Cardiac fibroblast (primary cell): Measurements from ENCODE around the gene FAIM2.
A peak's percentile ranks its signal among the peaks of the same experiment; 100 is the strongest.

Experiments
- DNase-seq, 2 donors: peaks; one replicate each; pipeline versions ENCODE4 v3.0.0 to v3.0.0-alpha.2; 2010; ENCODE audit warnings: low read depth in 2 of 2
- H3K4me3 ChIP-seq, 2 donors: replicated peaks in 1 of 2; 1 replicate in 1 of 2; 2 replicates in 1 of 2; pipeline ENCODE4 v1.5.1; 2011; ENCODE audit warnings: low read depth in 2 of 2, low read length in 2 of 2, mild to moderate bottlenecking in 2 of 2, moderate library complexity in 1 of 2
- TF ChIP-seq, protein P1 (sequence below): IDR thresholded peaks from one replicate; pipeline ENCODE4 v1.5.1; 2011; ENCODE audit warnings: low read depth, mild to moderate bottlenecking, low read length, inconsistent platforms

The FAIM2 gene

DNA sequence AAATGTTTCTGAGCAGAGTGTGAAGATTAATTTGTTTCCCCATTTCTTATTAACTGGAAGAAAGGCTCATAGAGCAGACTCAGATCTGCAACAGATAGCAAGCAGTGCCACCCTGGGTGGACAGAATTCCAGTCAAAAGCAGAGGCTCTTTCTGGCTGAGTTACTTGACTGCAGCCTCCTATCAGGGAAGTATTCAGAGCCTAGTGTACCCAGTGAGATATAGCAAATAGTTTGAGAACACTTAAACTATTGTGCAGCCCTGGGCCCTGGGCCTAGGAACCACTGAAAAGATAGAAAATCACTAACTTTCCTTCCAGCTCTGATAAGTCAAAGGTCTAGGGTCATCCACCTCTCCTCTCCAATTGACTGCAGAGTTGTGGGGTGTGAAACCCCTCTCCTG lies 35.6 kb upstream of the FAIM2 start:
- DNase-seq = no peak
- H3K4me3 ChIP-seq = no peak overlapping the region
- TF ChIP-seq, protein P1, sequence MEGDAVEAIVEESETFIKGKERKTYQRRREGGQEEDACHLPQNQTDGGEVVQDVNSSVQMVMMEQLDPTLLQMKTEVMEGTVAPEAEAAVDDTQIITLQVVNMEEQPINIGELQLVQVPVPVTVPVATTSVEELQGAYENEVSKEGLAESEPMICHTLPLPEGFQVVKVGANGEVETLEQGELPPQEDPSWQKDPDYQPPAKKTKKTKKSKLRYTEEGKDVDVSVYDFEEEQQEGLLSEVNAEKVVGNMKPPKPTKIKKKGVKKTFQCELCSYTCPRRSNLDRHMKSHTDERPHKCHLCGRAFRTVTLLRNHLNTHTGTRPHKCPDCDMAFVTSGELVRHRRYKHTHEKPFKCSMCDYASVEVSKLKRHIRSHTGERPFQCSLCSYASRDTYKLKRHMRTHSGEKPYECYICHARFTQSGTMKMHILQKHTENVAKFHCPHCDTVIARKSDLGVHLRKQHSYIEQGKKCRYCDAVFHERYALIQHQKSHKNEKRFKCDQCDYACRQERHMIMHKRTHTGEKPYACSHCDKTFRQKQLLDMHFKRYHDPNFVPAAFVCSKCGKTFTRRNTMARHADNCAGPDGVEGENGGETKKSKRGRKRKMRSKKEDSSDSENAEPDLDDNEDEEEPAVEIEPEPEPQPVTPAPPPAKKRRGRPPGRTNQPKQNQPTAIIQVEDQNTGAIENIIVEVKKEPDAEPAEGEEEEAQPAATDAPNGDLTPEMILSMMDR = no peak

DNA sequence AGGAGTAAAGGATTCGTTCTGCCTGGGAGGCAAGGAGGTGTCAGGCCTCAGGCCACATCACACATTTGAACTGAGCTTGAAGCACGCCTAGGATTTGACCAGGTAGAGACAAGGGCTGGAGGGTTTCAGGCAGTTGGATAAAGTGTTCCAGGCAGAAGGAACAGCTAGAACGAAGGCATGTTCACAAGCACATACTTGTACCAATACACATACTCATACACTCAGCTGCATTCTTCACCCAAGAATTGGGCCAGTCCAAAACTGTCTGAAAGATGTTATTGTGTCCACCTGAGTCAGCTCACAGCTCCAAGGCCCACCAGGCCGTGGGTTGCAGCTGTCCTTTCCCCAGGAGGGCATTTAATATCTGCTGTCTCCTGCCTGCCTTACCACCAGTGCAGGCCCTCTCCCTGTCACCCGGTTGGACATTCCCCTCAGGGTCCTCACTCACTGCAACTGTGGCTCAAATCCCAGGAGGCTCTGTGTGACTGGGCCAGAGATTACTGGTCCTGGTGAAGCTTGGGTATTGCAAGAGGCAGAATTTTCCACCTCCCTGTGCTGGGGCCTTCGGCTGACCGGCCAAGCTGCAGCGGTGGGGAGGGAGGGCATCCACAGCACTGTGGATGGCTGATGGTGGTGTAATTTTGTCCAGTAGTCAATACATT lies 34.1 kb upstream of the FAIM2 start:
- TF ChIP-seq, protein P1 = no peak
- no peak for DNase-seq
- H3K4me3 ChIP-seq = no peak overlapping the region

DNA sequence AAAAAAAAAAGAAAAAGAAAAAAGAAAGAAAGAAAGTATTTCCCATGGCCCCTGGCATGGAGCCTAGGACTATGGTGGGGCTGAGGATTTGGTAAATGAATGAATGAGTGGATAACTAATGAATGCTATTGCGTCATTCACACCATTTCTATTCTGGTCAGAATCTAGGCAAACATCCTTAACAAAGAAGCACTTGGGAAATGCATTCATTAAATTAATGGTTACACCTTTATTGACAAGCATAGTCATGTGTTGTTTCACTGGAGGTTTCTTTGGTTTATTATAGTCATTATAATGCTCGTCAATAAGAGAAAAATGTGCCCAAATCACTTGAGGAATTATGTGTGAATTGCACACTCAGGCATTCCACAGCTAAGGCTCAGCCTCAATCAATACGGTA lies 33.2 kb upstream of the FAIM2 start:
- TF ChIP-seq, protein P1 = no peak

DNA sequence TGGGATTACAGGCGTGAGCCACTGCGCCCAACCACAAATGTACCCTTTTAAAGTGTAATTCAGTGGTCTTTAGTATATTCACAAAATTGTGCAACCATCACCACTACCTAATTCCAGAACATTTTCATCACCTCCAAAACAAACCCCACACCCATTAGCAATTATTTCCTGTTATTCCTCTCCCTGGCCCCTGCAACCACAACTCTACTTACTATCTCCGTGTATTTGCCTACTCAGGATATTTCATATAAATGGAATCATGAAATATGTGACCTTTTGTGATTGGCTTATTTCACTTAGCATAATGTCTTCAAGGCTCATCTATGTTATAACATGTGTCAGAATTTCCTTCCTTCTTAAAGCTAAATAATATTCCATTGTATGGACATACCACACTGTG lies 30.8 kb upstream of the FAIM2 start:
- DNase-seq = peak; percentile 21 to 48
- TF ChIP-seq, protein P1 = no peak
- H3K4me3 ChIP-seq = no peak overlapping the region

More for the DNA sequence above, 33.2 kb upstream of the FAIM2 start:
- no peak for DNase-seq
- H3K4me3 ChIP-seq = no peak overlapping the region

DNA sequence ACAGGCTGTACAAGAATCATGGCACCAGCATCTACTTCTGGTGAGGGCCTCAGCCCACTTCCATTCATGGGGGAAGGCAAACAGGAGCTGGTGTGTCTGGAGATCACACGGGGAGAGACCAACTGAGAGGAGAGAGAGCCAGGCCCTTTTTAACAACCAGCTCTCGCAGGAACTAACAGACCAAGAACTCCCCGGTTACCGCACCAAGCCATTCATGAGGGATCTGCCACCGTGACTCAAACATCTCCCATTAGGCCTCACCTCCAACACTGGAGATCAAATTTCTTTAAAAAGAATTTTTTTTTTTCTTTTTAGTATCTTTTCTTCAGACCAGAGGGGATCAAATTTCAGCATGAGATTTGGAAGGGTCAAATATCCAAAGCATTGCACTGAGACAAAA lies 30.1 kb upstream of the FAIM2 start:
- TF ChIP-seq, protein P1 = no peak
- no peak overlapping the region for H3K4me3 ChIP-seq

DNA sequence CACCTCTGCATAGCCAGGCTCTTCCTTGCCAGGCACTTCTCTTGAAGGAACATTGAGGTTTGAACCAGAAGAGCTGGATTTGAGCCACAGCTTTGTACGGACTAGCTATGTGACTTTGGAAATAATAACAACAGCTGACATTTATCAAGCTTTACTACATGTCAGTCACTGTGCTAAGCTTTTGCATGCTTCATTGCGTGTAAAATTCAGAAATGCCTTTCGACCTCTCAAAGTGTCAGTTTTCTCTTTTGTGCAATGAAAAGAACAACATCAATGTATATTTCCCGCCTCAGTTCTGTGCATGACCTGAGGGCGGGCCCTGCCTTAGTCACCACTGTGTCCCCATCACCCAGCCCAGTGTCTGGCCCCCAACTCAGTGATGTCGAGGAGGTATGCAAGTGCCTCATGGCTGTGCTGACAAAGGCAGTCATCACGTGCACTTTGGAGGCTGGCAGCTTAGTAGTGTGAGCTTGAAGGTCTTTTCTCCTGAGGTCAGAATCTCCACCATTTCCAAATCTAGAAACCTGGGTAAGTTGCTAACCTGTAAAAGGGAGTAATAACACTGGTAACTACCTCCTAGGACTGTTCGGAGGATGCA lies 28.9 kb upstream of the FAIM2 start:
- TF ChIP-seq, protein P1 = no peak
- H3K4me3 ChIP-seq = no peak overlapping the region
- no peak for DNase-seq

More for the DNA sequence above, 30.1 kb upstream of the FAIM2 start:
- peak; percentile 44 to 46 for DNase-seq
